Activated naive CD4-positive, alpha-beta T cell treated with Interleukin-2 at 50 U/mL for 16 hours (primary cell): ENCODE results near the gene TMC8.
A peak's percentile ranks its signal among the peaks of the same experiment; 100 is the strongest.
"Not testable (repeated sequence)": the region's sequence is repeated elsewhere in the genome, so short reads cannot be mapped to it uniquely, and the experiment has no call there.

Source experiments
- DNase-seq: peaks from one replicate; pipeline ENCODE4 v3.0.0-alpha.2; 2020

TMC8 gene

GRCh38 chr17:78111016-78111726 lies 19.4 kb upstream of the TMC8 start:
- DNase-seq: no peak

- DNase-seq: no peak
These were observed 18.6 kb upstream of the TMC8 start for GRCh38 chr17:78111727-78112517.

- DNase-seq: peak; percentile 83
These were observed 17.8 kb upstream of the TMC8 start for GRCh38 chr17:78112518-78113471.

GRCh38 chr17:78113804-78114785 lies 16.5 kb upstream of the TMC8 start:
- peak; percentile 37 for DNase-seq

GRCh38 chr17:78114831-78115723 lies 15.5 kb upstream of the TMC8 start:
- no peak for DNase-seq

GRCh38 chr17:78115803-78116202 lies 14.8 kb upstream of the TMC8 start:
- DNase-seq: not testable (repeated sequence)

DNA sequence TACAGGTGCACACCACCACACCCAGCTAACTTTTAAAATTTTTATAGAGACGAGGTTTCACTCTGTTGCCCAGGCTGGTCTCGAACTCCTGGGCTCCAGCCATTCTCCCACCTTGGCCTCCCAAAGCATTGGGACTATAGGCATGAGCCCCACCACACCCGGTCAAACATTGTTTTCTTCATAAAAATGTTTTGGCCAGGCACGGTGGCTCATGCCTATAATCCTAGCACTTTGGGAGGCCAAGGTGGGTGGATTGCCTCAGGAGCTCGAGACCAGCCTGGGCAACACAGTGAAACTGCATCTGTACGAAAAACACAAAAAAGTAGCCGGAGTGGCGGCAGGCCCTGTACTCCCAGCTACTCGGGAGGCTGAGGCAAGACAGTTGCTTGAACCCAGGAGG lies 14.2 kb upstream of the TMC8 start:
- DNase-seq: no peak

GRCh38 chr17:78117027-78117981 lies 13.3 kb upstream of the TMC8 start:
- no peak for DNase-seq

GRCh38 chr17:78118801-78119241 lies 11.8 kb upstream of the TMC8 start:
- no peak for DNase-seq

DNA sequence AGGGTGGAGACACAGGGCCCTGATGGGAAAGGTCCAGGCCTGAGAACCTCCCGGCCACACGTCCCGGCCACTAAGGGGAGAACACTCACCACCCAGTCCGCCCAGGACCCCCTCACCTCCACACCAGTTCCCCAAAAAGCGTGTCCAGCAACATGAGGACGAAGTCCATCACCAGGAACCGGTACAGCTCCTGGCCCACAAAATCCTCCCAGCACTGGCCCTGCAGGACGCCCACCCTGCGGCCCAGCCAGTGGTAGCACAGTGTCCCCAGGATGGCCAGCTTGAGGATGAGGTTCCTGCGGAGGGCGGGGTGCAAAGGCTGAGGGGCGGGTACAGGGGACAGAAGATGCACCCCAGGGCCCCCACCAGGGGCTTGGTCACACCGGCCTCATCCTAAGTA lies 10.0 kb upstream of the TMC8 start:
- DNase-seq: no peak

- DNase-seq: peak; percentile 46
These were observed 9.4 kb upstream of the TMC8 start for GRCh38 chr17:78120971-78121800.

DNA sequence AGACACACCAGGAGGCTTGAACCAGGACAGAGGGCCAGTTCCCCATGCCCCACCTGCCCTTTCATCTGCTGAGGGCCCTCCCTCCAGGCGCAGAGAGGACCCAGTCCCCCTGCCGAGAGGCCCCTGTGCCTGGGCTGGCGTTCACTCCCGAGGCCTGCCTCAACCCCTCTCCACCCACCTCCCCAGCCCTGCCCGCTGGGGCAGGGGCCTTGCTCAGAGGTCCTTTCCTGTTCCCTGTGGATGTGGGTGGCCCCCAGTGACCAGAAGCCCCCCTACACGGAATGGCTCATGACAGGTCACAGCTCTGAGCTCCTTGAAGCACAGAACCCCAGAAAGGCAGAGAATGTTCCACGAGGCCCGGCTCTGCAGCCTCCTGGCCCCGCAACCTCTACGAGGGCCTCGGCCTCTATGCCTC lies 8.8 kb upstream of the TMC8 start:
- DNase-seq: no peak

GRCh38 chr17:78122216-78122930 lies 8.2 kb upstream of the TMC8 start:
- DNase-seq: peak; percentile 20

- DNase-seq: peak; percentile 18
These were observed 7.7 kb upstream of the TMC8 start for GRCh38 chr17:78122931-78123249.

GRCh38 chr17:78123258-78123929 lies 7.2 kb upstream of the TMC8 start:
- no peak for DNase-seq

DNA sequence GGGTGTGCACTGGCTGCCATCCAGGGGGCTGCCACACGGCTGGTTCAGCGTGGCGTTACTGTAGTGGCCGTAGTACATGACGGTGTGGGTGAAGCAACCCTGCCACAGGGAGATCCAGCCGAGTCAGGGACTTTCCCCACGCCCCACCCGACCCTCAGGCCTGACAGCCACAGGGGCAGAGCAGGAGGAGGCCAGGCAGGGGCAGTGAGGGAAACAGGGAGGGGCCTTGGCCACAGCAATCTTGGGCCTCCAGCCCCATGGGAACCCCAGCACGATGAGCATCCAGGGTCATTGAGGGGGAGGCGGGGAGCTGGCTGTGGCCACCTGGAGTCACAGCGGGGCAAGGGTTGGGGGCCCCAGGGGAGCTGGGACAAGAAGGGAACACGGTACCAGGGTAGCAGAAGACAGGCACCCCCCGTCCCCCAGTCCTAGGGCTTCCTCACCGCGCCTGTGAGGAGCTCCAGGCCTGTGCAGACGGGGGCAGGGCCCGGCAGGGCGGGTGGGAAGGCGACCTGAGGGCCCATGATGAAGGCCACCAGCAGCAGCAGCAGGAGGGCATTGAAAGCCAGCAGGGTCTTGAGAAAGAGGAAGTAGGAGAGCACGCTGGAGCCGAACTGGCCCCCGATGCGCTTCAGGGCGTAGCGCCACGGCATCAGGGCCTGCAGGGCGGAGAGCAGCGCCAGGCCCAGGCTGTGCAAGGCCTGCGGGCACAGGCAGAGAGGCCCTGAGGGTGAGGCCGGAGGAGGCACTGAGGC lies 6.3 kb upstream of the TMC8 start:
- DNase-seq: peak; percentile 15

GRCh38 chr17:78124836-78125137 lies 5.8 kb upstream of the TMC8 start:
- DNase-seq: no peak
